HepG2 (cell line): ENCODE data around the gene MED4. TPM values are rescaled to one million over a fixed set of nuclear protein-coding genes. Genes with fewer than 3 reads are reported as not detected.

Experiments used
- BCL3 ChIP-seq: sonication (generic); formaldehyde crosslinking; IDR thresholded peaks from 2 replicates; pipeline ENCODE4 v1.5.1; 2020; ENCODE audit warnings: mild to moderate bottlenecking, missing genetic modification reagents, moderate library complexity
- CHCHD3 ChIP-seq: sonication (generic); formaldehyde crosslinking; IDR thresholded peaks from 2 replicates; pipeline ENCODE4 v1.8.0; 2022; ENCODE audit warnings: mild to moderate bottlenecking, missing genetic modification reagents, moderate library complexity
- ELF4 ChIP-seq: sonication (generic); formaldehyde crosslinking; IDR thresholded peaks from 2 replicates; pipeline ENCODE4 v1.5.0; 2020; ENCODE audit warnings: missing genetic modification reagents, mild to moderate bottlenecking, moderate library complexity, borderline replicate concordance
- NFYB ChIP-seq: sonication (generic); formaldehyde crosslinking; IDR thresholded peaks from 2 replicates; pipeline ENCODE4 v1.4.0; 2020; ENCODE audit warnings: missing genetic modification reagents
- NKX3-1 ChIP-seq: sonication (generic); formaldehyde crosslinking; IDR thresholded peaks from 2 replicates; pipeline ENCODE4 v1.5.0; 2020; ENCODE audit warnings: missing genetic modification reagents
- RBM22 ChIP-seq: fragments of 200-400 bp; formaldehyde crosslinking; optimal IDR thresholded peaks from 2 replicates; pipeline ENCODE3; 2017; ENCODE audit warnings: mild to moderate bottlenecking, low read length, moderate library complexity
- SRSF4 ChIP-seq: fragments of 200-400 bp; formaldehyde crosslinking; IDR thresholded peaks from one replicate; pipeline ENCODE4 v1.6.1; 2018; ENCODE audit warnings: mild to moderate bottlenecking, low read depth, low read length, moderate library complexity; ENCODE audit not compliant: poor library complexity, severe bottlenecking
- ZBTB10 ChIP-seq: sonication (generic); formaldehyde crosslinking; IDR thresholded peaks from 2 replicates; pipeline ENCODE4 v1.4.0; 2020; ENCODE audit warnings: missing genetic modification reagents, borderline replicate concordance
- ZBTB42 ChIP-seq: sonication (generic); formaldehyde crosslinking; IDR thresholded peaks from 2 replicates; pipeline ENCODE4 v1.5.0; 2020; ENCODE audit warnings: mild to moderate bottlenecking, missing genetic modification reagents
- ZNF646 ChIP-seq: sonication (generic); formaldehyde crosslinking; IDR thresholded peaks from 2 replicates; pipeline ENCODE4 v1.9.0; 2021; ENCODE audit warnings: mild to moderate bottlenecking, missing genetic modification reagents
- ZSCAN25 ChIP-seq: sonication (generic); formaldehyde crosslinking; IDR thresholded peaks from 2 replicates; pipeline ENCODE4 v1.8.0; 2022; ENCODE audit warnings: mild to moderate bottlenecking, missing genetic modification reagents
- polyA plus RNA-seq, 8 experiments: library from polyadenylated mRNA; depleted of rRNA in 3 of 8; stranded (reverse) in 7 of 8; unstranded in 1 of 8; fragments of >200 nt; fragmentation: Illumina TruSeq in 4 of 8; extraction: Trizol in 4 of 8; gene quantifications; 2 replicates each; pipeline versions ENCODE4 v1.2.1 to v1.2.3, GENCODE V29; 2011 to 2016; ENCODE audit warnings: low read depth in 4 of 8, missing spikeins in 1 of 8, mixed read lengths in 1 of 8; ENCODE audit not compliant: insufficient read depth in 1 of 8
- total RNA-seq, 5 experiments: library from RNA; depleted of rRNA; stranded (reverse); fragments of >200 nt; fragmentation: Illumina TruSeq; extraction: Trizol; gene quantifications; 2 replicates each; pipeline ENCODE4 v1.2.3, GENCODE V29; 2016; ENCODE audit warnings: low read depth in 1 of 5
- TF ChIP-seq, protein P1 (sequence below): sonication (generic); formaldehyde crosslinking; IDR thresholded peaks from 2 replicates; pipeline ENCODE4 v1.4.0; 2020; ENCODE audit warnings: mild to moderate bottlenecking, missing genetic modification reagents

The MED4 gene
- total and polyA plus RNA-seq, 2 of the 13 experiments (the other 11 are each of a cell fraction or from before 2014, with no cell fraction given) = 49.4 to 57.8 TPM

DNA sequence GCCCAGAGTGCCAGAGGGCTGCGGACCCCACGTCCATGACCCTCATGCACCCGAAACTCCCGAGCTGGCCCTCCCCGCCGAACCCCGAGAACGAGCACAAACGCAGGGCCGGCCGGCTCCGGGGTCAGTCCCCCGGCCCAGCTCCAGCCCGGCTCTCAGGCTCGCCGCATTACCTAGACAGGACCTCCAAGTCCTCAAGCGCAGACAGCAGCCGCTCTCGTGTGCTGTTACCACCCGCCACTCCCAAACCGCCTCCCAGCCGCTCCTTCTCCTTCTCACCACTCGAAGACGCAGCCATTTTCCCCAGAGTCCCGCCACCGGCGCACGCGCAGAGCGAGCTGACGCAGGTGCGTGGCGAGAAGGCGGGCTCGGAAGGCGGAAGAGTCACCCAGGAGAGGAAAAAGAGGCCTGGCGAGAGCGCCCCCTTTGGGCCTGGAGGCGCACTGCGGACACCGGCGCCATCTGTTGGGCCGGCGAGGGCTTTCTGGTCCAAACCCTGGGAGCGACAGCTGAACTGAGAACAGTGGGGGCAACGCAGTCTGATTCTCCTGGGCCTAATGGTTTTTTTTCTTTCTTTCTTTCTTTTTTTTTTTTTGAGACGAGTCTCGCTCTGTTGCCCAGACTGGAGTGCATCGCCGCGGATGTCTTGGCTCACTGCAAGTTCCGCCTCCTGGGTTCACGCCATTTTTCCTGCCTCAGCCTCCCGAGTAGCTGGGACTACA lies at the start of gene MED4 (continued):
- peak; percentile 87 for TF ChIP-seq ELF4 (CRISPR knock-in tag)
- no peak for TF ChIP-seq ZBTB10 (CRISPR knock-in tag)
- TF ChIP-seq ZBTB42 (CRISPR knock-in tag) = no peak
- no peak for TF ChIP-seq CHCHD3 (CRISPR knock-in tag)
- 0 out of 2 replicates have a peak, but pooled peaks have one; percentile 35 for TF ChIP-seq NFYB
- TF ChIP-seq ZNF646 = no peak
- TF ChIP-seq, protein P1, sequence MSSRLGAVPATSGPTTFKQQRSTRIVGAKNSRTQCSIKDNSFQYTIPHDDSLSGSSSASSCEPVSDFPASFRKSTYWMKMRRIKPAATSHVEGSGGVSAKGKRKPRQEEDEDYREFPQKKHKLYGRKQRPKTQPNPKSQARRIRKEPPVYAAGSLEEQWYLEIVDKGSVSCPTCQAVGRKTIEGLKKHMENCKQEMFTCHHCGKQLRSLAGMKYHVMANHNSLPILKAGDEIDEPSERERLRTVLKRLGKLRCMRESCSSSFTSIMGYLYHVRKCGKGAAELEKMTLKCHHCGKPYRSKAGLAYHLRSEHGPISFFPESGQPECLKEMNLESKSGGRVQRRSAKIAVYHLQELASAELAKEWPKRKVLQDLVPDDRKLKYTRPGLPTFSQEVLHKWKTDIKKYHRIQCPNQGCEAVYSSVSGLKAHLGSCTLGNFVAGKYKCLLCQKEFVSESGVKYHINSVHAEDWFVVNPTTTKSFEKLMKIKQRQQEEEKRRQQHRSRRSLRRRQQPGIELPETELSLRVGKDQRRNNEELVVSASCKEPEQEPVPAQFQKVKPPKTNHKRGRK = no peak
- TF ChIP-seq NKX3-1 (CRISPR knock-in tag) = peak; percentile 50; the same call in 1 of the 2 replicates
- no peak for TF ChIP-seq SRSF4
- no peak for TF ChIP-seq RBM22
- TF ChIP-seq ZSCAN25 = 0 out of 2 replicates have a peak, but pooled peaks have one; percentile 27
- TF ChIP-seq BCL3 (CRISPR knock-in tag) = peak; percentile 84; the same call in 1 of the 2 replicates
